Hematopoietic multipotent progenitor cell treated with erythropoietin and hydrocortisone succinate and interleukin-3 and kit ligand, for 4 days (in vitro differentiated cells): ENCODE measurements around the gene ACAD9.
"Not testable (repeated sequence)": the region's sequence is repeated elsewhere in the genome, so short reads cannot be mapped to it uniquely, and the experiment has no call there.

Experiments used
- DNase-seq: peaks from one replicate; pipeline ENCODE4 v3.0.0-alpha.2; 2015

Gene ACAD9

DNA sequence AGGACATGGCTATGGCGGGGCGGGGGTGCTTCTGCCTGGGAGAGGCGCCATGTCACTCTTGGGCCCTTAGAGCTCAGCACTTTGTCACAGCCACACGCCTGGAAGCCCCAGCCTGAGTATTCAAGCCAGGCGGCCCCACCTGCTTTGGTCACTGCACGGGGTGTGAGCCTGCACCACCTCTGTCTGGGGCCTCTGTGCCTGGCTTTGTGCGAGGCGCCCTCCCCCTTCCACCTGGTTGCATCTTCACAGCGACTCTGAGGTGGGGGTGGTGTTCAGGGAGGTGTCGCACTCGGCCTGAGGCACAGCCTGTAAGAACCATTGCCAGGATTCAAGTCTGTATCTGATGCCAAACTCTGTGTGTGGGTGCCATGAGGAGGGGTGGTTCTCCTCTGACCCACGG is 24.1 kb downstream of the ACAD9 start:
- DNase-seq = no peak

DNA sequence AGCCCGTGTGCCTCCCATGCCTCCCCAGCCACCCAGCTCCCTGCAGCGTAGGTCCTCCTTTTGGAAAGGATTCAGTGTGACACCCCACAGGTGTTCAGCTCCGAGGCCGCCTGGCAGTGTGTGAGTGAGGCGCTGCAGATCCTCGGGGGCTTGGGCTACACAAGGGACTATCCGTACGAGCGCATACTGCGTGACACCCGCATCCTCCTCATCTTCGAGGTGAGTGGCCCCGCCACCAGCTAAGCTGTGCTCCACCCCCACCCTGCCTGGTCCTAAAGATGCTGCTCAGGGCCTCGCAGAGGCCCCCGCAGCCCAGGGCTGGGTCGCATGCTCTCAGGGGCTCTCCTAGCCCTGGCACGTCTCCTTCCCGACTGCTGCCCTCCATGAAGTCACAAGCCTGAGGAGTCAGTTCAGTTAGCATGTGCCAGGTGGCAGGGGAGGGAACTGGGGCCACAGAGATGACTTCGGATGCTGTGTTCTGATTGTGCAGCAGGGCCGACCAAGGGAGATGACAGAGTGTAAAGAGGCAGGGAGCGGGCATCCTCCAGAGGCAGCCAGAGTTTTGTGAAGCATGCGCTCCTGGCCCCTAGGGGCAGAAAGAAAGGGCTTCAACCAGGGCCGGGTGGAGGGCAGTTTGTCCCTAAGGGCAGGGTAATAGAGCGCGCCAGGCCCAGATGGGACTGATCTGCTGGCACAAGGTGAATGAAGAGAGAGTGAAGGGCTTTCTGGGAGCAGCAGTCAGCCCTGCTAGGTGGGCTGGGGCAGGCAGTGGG is 26.8 kb downstream of the ACAD9 start:
- no peak for DNase-seq

GRCh38 chr3:128906804-128907525 is 27.5 kb downstream of the ACAD9 start:
- DNase-seq = no peak

- no peak for DNase-seq
Measured at GRCh38 chr3:128907706-128908445, 28.5 kb downstream of the ACAD9 start.

- DNase-seq = no peak
Measured at GRCh38 chr3:128908951-128909350, 29.5 kb downstream of the ACAD9 start.

DNA sequence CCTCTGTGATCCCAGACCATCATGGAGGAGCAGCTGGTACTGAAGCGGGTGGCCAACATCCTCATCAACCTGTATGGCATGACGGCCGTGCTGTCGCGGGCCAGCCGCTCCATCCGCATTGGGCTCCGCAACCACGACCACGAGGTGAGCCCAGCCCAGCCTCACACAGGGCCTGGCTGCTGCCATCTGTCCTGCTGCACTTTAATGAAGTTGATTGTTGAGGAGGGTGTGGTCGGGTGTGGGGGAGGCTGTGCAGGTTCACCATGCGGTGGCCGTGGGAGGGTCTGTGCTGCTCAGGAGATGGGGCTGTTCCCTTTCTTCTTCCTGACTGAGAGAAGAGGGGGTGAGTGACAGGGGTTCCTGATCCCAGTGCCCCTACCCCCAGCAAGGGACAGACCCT is 30.6 kb downstream of the ACAD9 start:
- DNase-seq = peak; percentile 53

- DNase-seq = no peak
Measured at GRCh38 chr3:128911911-128912310, 32.5 kb downstream of the ACAD9 start.

DNA sequence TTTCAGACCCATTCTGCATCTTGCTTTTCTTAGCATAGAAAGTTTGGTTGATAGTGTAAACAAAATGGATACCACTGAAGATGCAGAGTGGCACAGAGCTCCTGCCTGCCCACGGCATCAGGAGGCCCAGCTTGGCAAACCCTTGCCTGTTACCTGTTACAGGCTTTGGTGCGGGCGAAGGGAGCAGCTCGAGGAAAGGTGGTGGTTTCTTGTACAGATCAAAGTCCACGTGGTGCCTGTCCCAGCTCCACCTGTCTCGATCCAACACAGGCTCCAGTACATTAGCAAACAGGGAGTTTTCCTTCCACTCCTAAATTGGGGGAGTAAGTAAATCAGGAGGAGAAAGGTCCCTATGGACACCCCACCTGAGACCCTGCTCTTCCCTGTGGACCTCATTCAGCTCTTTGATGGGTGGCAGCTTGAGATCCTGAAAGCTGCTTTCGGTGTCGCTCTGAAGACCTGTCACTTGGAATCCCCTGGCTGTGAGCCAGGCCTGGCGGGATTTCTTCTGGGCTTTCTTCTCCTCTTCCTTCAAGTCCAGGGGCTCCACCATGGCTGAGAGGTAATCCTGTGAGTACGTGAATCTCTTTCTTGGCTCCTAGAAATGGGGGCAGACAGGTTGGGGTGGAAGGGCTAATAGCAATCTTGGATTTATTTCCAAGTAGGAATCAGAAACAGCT is 35.7 kb downstream of the ACAD9 start:
- no peak for DNase-seq

DNA sequence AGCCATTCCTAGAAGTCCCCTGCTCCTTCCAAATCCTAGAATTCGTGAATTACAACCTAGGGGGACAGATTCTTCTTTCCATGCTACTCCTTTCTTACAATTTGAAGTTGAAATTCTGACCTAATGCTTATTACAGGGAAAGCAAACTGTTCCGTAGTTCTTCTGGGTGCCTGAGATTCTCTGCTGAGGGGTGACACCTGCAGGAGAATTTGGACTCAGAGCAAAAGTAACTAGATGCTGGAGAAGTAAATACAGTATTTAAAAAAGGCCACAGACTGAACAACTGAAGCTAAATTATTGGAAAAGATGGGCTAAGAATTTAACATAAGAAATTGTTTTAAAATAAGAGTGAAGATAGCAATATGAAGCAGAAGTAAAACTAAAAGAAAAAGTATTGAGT is 37.9 kb downstream of the ACAD9 start:
- DNase-seq = no peak

- DNase-seq = no peak
Measured at GRCh38 chr3:128919988-128920387, 40.6 kb downstream of the ACAD9 start.

DNA sequence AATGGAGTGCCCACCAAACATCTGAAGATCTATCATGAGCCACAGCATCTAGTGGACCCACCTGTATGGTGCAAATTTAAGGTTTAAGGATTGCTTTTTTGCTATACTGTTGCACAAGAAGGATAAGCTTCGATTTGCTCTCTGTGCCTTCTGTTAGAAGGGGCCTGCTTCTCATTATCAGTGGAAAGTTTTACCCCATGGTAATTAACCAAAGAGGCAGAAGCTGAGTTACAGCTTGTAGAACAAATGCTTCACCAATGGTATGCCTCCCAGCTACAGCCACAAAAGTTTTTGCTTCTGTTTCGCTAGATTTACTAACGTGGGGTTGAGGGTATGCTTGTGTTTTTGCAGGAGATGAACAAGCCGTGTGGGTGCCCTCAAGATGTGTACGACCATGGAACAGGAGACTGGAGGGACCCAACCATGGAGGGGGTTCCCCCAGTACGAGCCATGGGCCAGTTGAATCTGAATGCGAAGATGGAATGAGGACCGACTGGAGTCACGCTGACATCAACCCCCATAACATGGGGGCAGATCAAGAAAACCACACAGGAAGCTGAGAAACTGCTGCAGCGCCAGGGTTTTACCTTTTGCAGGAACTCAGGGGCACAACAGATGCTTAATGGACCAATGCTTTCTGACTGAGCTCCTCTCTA is 43.5 kb downstream of the ACAD9 start:
- peak; percentile 48 for DNase-seq

GRCh38 chr3:128923576-128923975 is 44.2 kb downstream of the ACAD9 start:
- DNase-seq = peak; percentile 40

GRCh38 chr3:128923986-128924385 is 44.6 kb downstream of the ACAD9 start:
- DNase-seq = not testable (repeated sequence)

DNA sequence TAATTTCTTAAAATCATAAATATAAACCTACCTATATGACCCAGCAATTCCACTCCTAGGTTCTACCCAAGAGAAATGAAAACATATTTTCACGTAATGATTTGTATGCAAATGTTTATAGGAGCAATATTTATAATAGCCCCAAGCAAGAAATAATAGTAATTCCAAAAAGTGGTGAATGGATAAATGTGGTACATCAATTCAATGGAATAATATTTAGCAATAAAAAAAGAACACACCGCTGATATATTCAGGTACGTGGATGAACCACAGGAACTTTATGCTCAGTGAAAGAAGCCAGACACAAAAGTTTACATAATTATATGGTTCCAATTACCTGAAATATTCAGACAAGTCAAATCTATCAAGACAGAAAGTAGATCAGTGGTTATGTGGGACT is 49.9 kb downstream of the ACAD9 start:
- no peak for DNase-seq

DNA sequence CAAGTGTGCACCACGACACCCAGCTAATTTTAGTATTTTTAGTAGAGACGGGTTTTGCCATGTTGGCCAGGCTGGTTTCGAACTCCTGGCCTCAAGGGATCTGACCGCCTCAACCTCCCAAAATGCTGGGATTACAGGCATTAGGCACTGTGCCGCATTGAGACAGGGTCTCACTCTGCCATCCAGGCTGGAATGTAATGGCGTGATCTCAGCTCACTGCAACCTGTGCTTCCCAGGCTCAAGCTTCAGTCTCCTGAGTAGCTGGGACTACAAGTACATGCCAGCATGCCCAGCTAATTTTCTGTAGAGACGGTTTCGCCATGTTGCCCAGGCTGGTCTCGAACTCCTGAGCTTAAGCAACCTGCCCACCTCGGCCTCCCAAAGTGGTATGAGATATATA is 51.6 kb downstream of the ACAD9 start:
- no peak for DNase-seq

GRCh38 chr3:128932516-128933212 is 53.2 kb downstream of the ACAD9 start:
- DNase-seq = no peak

- no peak for DNase-seq
Measured at GRCh38 chr3:128933213-128933921, 53.9 kb downstream of the ACAD9 start.

- DNase-seq = no peak
Measured at GRCh38 chr3:128933922-128934253, 54.5 kb downstream of the ACAD9 start.

DNA sequence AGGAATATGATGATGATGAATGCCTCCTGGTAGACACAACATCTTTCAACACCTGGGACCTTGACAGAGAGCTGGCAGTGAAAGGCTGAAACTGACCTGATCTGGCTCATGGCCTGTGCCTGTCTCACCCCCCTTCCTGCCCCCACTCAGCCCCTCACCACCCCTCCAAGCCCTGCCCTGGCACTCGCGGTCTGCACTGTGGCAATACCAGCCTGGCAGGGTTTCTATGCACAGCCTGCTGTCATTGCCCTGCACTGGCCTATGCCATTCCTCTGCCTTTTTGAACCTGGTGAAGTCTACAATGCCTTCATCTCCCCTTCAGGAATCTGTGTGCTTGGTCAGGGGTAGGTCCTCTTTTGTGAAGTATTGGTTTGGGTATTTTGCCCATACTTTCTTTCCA is 56.5 kb downstream of the ACAD9 start:
- no peak for DNase-seq

DNA sequence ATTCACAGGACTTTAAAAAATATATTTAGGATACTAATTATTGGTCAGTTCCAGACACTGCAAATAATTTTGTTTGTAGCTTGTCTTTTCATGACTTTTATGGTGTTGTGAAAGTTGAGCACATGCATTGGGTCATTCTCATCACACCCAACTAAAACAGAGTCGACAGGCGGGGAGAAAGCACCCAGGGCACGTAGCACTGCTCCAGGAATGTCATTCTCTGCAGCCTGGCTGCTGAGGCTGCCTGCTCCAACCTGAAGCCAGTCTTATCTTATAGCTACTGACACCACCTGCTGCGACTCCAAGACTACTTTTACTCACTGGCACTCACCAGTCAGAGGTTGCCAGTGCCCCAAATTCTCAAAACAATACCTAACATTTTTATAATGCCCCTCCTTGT is 56.9 kb downstream of the ACAD9 start:
- DNase-seq = no peak

- DNase-seq = no peak
Measured at GRCh38 chr3:128940252-128940651, 60.8 kb downstream of the ACAD9 start.
